Activated B cell treated with CpG ODN at 0.5 μM for 24 hours (primary cell): Measurements from ENCODE around the gene COL16A1. TPM values are rescaled to one million over a fixed set of nuclear protein-coding genes. Genes with fewer than 3 reads are reported as not detected.
A peak's percentile ranks its signal among the peaks of the same experiment; 100 is the strongest.

Experiments
- ATAC-seq: fragments of 200-7000 bp; cut with Tn5 transposase; one replicate; pipeline ENCODE4 v1.10.0; 2021; ENCODE audit warnings: low read depth, mild to moderate bottlenecking, moderate library complexity
- CTCF ChIA-PET: fragments of 350-600 bp; sonication (Branson Sonifier 250); formaldehyde crosslinking; loops from one replicate; lab custom pipeline; 2021; ENCODE audit warnings: antibody characterized with exemption; lab: Charles Lee
- POLR2A ChIA-PET: fragments of 350-600 bp; sonication (Branson Sonifier 250); formaldehyde crosslinking; loops from one replicate; lab custom pipeline; 2021; ENCODE audit warnings: antibody characterized with exemption; lab: Charles Lee
- DNase-seq: peaks from one replicate; pipeline ENCODE4 v3.0.0; 2022
- H3K27ac Mint-ChIP-seq: one replicate; pipeline ENCODE4 v1.8.0; 2020; ENCODE audit warnings: mixed read lengths
- H3K27me3 Mint-ChIP-seq: one replicate; pipeline ENCODE4 v1.8.0; 2021; ENCODE audit warnings: mixed read lengths
- H3K36me3 Mint-ChIP-seq: one replicate; pipeline ENCODE4 v1.8.0; 2021; ENCODE audit warnings: low read depth, mixed read lengths
- H3K4me1 Mint-ChIP-seq: one replicate; pipeline ENCODE4 v1.8.0; 2021; ENCODE audit warnings: mixed read lengths
- H3K4me3 Mint-ChIP-seq: one replicate; pipeline ENCODE4 v1.8.0; 2020; ENCODE audit warnings: mild to moderate bottlenecking, mixed read lengths
- H3K9me3 Mint-ChIP-seq: one replicate; pipeline ENCODE4 v1.8.0; 2020; ENCODE audit warnings: mixed read lengths
- intact Hi-C: fragments of 100-400 bp; cut with micrococcal nuclease; formaldehyde crosslinking; loops from one replicate; pipeline ENCODE4 v1.15.1; 2024
- total RNA-seq: library from RNA; stranded (reverse); gene quantifications from 2 replicates; pipeline ENCODE4 v1.2.3, GENCODE V29; 2022
- TF ChIP-seq, protein P1 (sequence below): fragments of 200-600 bp; IDR thresholded peaks from one replicate; pipeline ENCODE4 v1.8.0; 2022; ENCODE audit warnings: antibody characterized with exemption, mild to moderate bottlenecking

Gene COL16A1
- total RNA-seq, 1 donor from 2014 or later = 0.31 TPM

- H3K4me1 Mint-ChIP-seq = peaks cover 10% of the 10 kb centered on the region
- ATAC-seq (no peak), DNase-seq (no peak)
- ChIA-PET POLR2A (no interaction called here), CTCF (no interaction called here)
- peaks cover 69% of the 10 kb centered on the region for H3K36me3 Mint-ChIP-seq
- TF ChIP-seq, protein P1, sequence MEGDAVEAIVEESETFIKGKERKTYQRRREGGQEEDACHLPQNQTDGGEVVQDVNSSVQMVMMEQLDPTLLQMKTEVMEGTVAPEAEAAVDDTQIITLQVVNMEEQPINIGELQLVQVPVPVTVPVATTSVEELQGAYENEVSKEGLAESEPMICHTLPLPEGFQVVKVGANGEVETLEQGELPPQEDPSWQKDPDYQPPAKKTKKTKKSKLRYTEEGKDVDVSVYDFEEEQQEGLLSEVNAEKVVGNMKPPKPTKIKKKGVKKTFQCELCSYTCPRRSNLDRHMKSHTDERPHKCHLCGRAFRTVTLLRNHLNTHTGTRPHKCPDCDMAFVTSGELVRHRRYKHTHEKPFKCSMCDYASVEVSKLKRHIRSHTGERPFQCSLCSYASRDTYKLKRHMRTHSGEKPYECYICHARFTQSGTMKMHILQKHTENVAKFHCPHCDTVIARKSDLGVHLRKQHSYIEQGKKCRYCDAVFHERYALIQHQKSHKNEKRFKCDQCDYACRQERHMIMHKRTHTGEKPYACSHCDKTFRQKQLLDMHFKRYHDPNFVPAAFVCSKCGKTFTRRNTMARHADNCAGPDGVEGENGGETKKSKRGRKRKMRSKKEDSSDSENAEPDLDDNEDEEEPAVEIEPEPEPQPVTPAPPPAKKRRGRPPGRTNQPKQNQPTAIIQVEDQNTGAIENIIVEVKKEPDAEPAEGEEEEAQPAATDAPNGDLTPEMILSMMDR = no peak
- H3K27ac Mint-ChIP-seq = no peak overlapping the region
- H3K9me3 Mint-ChIP-seq = no peaks in the 10 kb centered on the region
- H3K4me3 Mint-ChIP-seq = no peak overlapping the region
- no peaks in the 10 kb centered on the region for H3K27me3 Mint-ChIP-seq
- intact Hi-C loops = no loop called here
Measured at GRCh38 chr1:31627301-31627929, 76.4 kb downstream of the COL16A1 start.

GRCh38 chr1:31626223-31627207 lies 77.3 kb downstream of the COL16A1 start:
- Mint-ChIP-seq H3K4me1 (peaks cover 10% of the 10 kb centered on the region), H3K27me3 (no peaks in the 10 kb centered on the region), H3K27ac (no peak overlapping the region), H3K4me3 (no peak overlapping the region), H3K36me3 (peaks cover 61% of the 10 kb centered on the region), H3K9me3 (no peaks in the 10 kb centered on the region)
- no peak for DNase-seq
- intact Hi-C loops = no loop called here
- ChIA-PET CTCF (no interaction called here), POLR2A (no interaction called here)
- no peak for ATAC-seq
- TF ChIP-seq, protein P1 = no peak

DNA sequence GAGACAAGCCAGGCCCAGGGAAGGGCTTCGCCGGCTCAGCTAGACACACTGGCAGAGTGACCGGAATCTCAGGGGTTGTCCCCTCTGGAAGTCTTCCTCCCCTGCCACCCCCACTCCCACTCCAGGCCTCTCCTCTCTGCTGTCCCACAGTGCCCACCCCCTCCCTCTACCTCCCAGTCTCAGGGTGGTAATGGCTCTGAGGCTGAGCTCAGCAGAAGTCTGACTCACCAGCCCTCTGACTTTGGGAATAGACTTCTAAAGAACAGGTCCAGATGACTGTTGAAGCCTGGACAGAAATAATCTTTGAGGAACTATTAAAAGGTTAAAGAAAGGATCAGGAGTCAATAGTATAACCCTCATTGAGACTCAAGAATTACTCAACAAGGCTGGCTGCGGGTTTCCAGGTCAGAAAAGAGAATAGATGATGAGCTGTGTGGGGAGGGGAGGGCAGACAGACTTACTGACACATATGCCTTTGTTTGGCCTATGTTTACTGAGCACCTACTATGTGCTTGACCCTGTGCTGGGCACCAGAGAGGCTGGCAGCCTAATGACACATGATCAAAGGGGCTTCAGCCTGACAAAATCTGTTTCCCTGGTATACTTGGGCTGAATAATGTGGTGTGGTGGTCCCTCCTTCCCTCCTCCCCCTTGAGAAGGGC lies 78.1 kb downstream of the COL16A1 start:
- peaks cover 10% of the 10 kb centered on the region for H3K4me1 Mint-ChIP-seq
- H3K9me3 Mint-ChIP-seq = no peaks in the 10 kb centered on the region
- ATAC-seq (no peak), DNase-seq (no peak)
- no peak overlapping the region for H3K27ac Mint-ChIP-seq
- CTCF ChIA-PET = no interaction called here
- TF ChIP-seq, protein P1 = no peak
- peaks cover 53% of the 10 kb centered on the region for H3K36me3 Mint-ChIP-seq
- no peaks in the 10 kb centered on the region for H3K27me3 Mint-ChIP-seq
- POLR2A ChIA-PET = no interaction called here
- no peak overlapping the region for H3K4me3 Mint-ChIP-seq
- intact Hi-C loops = no loop called here

DNA sequence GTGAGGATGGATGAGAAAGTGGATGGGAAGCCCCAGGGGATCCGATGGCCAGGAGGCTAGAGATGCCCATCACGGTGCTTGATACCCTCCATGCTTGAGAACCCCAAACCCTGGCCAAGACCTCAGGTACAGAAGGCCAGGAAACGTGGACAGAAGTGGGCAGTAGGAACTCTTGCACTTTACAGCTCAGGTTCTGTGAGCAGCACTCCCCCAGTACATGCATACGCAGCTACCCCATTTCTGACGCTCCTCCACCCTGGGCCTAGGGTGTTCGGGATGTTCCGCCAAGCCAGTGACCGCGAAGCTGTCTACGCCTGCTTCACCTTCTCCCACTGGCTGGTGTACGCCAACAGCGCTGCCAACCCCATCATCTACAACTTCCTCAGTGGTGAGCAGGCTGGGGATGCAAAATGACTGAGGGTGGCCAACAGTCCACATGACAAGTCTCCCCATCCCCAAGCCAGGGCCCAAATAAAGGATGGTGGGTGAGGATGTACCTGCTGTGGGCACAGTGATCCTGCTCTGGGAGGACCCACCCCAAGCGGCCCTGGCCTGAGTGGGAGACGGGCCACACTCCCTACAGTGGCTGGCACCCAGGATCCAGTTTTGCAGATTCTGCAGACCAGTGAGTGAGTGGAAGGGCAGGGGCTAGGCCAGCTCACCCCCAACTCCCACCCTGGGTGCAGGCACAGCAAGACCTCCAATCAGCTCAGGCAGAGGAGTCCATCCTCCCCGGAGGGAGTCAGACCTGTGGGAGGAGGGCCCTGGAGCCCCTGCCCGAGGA lies 78.9 kb downstream of the COL16A1 start:
- H3K36me3 Mint-ChIP-seq = peaks cover 45% of the 10 kb centered on the region
- no peak overlapping the region for H3K4me3 Mint-ChIP-seq
- intact Hi-C loops = no loop called here
- peak; percentile 5 for ATAC-seq
- TF ChIP-seq, protein P1 = no peak
- no peaks in the 10 kb centered on the region for H3K27me3 Mint-ChIP-seq
- ChIA-PET CTCF (interaction anchor here (0.6 kb wide), 1 partner anchor 39 kb away, joined by 3 read pairs; no protein-coding TSS in a partner anchor), POLR2A (interaction anchor here (0.6 kb wide), 1 partner anchor 7 kb away, joined by 3 read pairs; no protein-coding TSS in a partner anchor)
- peaks cover 10% of the 10 kb centered on the region for H3K4me1 Mint-ChIP-seq
- no peaks in the 10 kb centered on the region for H3K9me3 Mint-ChIP-seq
- H3K27ac Mint-ChIP-seq = no peak overlapping the region
- DNase-seq = no peak
